Spinal cord (tissue), 10 donors: ENCODE measurements around the gene NOC2L. TPM values are rescaled to one million over a fixed set of nuclear protein-coding genes. Genes with fewer than 3 reads are reported as not detected.

Experiments used
- DNase-seq, 6 donors: peaks; one replicate each; pipeline versions ENCODE4 v3.0.0 to v3.0.0-alpha.2; 2013 to 2015; ENCODE audit warnings: low spot score in 6 of 6, low read depth in 4 of 6
- H3K27ac ChIP-seq: one replicate; pipeline ENCODE4 v1.5.1; 2013; ENCODE audit warnings: low read depth, low read length, control low read depth
- H3K27me3 ChIP-seq: one replicate; pipeline ENCODE4 v1.6.1; 2013; ENCODE audit warnings: low read length; ENCODE audit not compliant: control insufficient read depth, insufficient read depth
- H3K36me3 ChIP-seq: one replicate; pipeline ENCODE4 v1.6.1; 2013; ENCODE audit warnings: low read length; ENCODE audit not compliant: control insufficient read depth, insufficient read depth
- H3K4me1 ChIP-seq: one replicate; pipeline ENCODE4 v1.6.1; 2013; ENCODE audit warnings: low read length; ENCODE audit not compliant: control insufficient read depth, insufficient read depth
- H3K4me3 ChIP-seq: one replicate; pipeline ENCODE4 v1.5.1; 2013; ENCODE audit warnings: low read depth, low read length, control low read depth
- H3K9me3 ChIP-seq: one replicate; pipeline ENCODE4 v1.6.1; 2013; ENCODE audit warnings: low read length; ENCODE audit not compliant: control insufficient read depth, insufficient read depth
- whole genome bisulfite sequencing: methylation state at CpG from one replicate; pipeline ENCODE4 v1.1.5; 2013; ENCODE audit warnings: missing lambda C conversion rate; ENCODE audit not compliant: insufficient coverage; 5-methylcytosine and 5-hydroxymethylcytosine counted together
- polyA plus RNA-seq, 2 donors: library from polyadenylated mRNA; unstranded; fragments of 120-200 nt; gene quantifications; one replicate each; pipeline ENCODE4 v1.2.1, GENCODE V29; 2013; ENCODE audit not compliant: insufficient read length in 2 of 2
- total RNA-seq, 2 donors: library from RNA; depleted of rRNA in 1 of 2; stranded (reverse); fragments of 120-200 nt in 1 of 2; fragments of >200 nt in 1 of 2; gene quantifications; one replicate each; pipeline versions ENCODE4 v1.2.3 to v1.2.4, GENCODE V29; 2013 to 2014
- donor health status: healthy.

Gene NOC2L
- total and polyA plus RNA-seq, 4 donors, result 33.1 to 68.5 (median 55.9) TPM

DNA sequence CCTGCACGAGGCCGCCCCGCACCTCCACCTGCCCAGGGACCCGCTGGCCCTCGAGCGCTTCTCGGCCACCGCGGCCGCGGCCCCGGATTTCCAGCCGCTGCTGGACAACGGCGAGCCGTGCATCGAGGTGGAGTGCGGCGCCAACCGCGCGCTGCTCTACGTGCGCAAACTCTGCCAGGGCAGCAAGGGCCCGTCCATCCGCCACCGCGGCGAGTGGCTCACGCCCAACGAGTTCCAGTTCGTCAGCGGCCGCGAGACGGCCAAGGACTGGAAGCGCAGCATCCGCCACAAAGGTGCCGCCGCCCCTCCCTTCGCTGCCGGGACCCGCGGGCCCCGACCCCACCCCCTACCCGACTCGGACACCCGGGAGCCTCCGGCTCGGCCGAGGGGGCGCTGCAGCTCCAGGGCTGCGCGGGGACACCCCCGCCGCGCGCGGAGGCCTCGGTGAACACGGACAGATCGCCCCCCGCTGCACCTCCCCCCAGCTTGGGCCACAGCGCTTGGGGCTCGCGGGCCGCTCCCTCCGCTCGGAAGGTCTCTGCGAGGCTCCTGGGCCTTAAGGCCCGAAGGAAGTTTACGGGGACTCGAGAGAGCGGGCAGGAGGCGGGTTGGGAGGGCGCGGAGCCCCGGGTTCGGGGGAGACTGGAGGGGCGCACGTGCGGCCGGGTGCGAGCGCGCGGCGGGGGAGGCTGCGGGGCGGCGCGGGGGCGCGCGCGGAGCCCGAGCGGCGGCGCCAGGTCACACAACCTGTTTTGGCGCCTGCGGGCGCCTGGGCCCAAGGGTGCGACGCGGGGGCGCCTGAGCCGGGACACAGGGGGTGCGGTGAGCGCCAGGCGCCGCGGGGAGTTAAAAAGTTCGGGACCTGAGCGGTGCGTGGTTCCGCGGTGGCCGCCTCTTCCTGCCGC is 34.1 kb downstream of the NOC2L start:
- Histone ChIP-seq H3K27me3 (peaks cover 69% of the 10 kb centered on the region), H3K9me3 (no peaks in the 10 kb centered on the region), H3K36me3 (peaks cover 36% of the 10 kb centered on the region), H3K4me3 (peak overlapping the region; percentile 31), H3K27ac (no peak overlapping the region), H3K4me1 (peaks cover 75% of the 10 kb centered on the region)
- under 1% methylated on average over 120 of the region's 120 CpGs for WGBS
- DNase-seq, result peak in 2 of 6 donors; percentile 56 to 60

- under 1% methylated on average over 98 of the region's 98 CpGs for WGBS
- Histone ChIP-seq H3K27me3 (peaks cover 63% of the 10 kb centered on the region), H3K4me1 (peaks cover 82% of the 10 kb centered on the region), H3K36me3 (peaks cover 28% of the 10 kb centered on the region), H3K9me3 (no peaks in the 10 kb centered on the region), H3K27ac (no peak overlapping the region), H3K4me3 (no peak overlapping the region)
- no peak for DNase-seq
Observed at GRCh38 chr1:923991-924655, 34.9 kb downstream of the NOC2L start.

DNA sequence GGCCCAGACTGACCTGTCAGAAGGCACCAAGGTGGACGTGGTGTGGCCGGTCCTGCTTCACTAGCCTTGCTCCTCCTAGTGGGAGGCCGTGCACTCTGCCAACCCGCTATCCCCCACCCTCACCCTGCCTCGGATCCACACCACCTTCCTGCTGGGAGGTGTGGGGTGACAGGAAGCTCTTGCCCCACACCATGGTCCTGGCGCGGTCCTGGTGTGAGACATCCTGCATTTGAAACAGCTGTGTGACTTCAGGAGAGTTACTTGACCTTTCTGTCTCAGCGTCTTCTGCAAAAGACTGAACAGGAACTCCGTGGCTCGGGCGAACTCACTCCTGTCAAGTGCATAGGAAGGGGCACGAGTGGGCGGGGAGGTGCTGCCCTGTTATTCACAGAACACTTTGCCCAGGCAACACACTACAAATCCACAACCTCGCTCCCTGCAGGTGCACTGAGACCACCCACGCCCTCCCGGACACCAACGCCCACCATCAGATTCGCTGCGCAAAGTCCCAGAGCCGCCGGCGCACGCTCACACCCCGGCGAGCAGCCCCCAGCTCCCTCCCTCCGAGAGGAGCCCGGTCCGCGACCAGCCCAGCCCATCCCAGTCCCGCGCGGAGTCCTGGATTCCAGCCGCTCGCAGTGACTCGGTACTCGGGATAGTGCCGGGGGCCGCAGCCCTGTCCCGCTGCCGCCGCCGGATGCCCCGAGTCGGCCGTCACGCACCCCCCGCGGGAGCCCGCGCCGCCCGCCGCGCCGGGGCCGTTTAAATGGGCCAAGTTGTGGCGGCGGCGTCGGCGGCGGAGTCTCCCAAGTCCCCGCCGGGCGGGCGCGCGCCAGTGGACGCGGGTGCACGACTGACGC is 35.7 kb downstream of the NOC2L start, which contains the start of gene SAMD11:
Gene SAMD11, plus strand, starts transcription at position 793 of the 860 bp plus-strand sequence. CDS start 509 bp downstream, outside the sequence.
- Histone ChIP-seq H3K9me3 (no peaks in the 10 kb centered on the region), H3K4me3 (peak within 1 kb of the TSS; percentile 30), H3K27ac (no peak within 1 kb of the TSS), H3K36me3 (peaks cover 20% of the 10 kb centered on the region), H3K27me3 (peaks cover 55% of the 10 kb centered on the region), H3K4me1 (peaks cover 82% of the 10 kb centered on the region)
- peak in 5 of 6 donors; percentile 75 to 97 (median 85) for DNase-seq
- WGBS, result 4% methylated on average over 69 of the region's 72 CpGs

DNA sequence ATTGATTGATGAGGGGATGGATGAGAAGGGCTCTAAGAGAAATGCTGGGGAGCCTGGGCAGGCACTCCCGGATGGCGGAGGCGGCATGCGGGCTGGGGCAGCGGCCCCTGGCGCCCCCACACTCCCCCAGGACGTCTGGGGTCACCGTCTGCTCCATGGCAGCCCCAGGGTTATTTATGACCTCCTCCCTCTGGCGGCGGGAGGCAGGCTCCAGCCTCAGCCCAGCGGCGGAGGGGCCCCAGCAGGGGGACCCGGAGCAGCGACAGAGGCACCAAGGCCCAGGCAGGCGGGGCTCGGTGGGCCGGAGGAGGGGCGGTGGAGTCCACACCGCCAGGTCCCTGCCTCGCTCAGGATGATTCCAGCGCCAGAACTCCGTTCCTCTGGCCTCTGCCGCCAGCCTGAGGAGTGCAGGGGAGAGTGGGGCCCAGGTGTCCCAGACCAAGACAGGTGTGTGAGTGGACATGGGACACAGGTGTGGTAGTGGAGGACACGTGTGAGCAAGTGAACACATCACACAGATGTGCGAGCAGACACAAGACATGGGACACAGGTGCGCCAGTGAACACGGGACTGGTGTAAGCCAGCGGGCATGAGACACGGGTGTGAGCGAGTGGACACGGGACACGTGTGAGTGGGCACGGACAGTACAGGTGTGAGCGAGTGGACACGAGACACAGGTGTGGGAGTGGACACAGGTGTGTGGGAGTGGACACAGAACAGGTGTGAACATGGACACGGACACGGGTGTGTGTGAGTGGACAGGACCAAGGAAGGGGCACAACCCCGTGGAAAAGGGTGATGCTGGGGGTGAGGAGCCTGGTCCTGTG is 37.8 kb downstream of the NOC2L start:
- peaks cover 82% of the 10 kb centered on the region for H3K4me1 ChIP-seq
- no peaks in the 10 kb centered on the region for H3K9me3 ChIP-seq
- DNase-seq, result peak in 5 of 6 donors; percentile 69 to 94 (median 76)
- H3K27ac ChIP-seq, result no peak overlapping the region
- H3K4me3 ChIP-seq, result peak overlapping the region; percentile 18
- 31% methylated on average over 38 of the region's 38 CpGs for WGBS
- peaks cover 6% of the 10 kb centered on the region for H3K36me3 ChIP-seq
- H3K27me3 ChIP-seq, result peaks cover 49% of the 10 kb centered on the region

GRCh38 chr1:920521-920920 is 38.5 kb downstream of the NOC2L start:
- no peak overlapping the region for H3K27ac ChIP-seq
- 19% methylated on average over 10 of the region's 13 CpGs for WGBS
- peaks cover 4% of the 10 kb centered on the region for H3K36me3 ChIP-seq
- DNase-seq, result peak in 1 of 6 donors; percentile 55
- H3K9me3 ChIP-seq, result no peaks in the 10 kb centered on the region
- H3K4me1 ChIP-seq, result peaks cover 82% of the 10 kb centered on the region
- H3K4me3 ChIP-seq, result no peak overlapping the region
- H3K27me3 ChIP-seq, result peaks cover 42% of the 10 kb centered on the region

GRCh38 chr1:920010-920409 is 39.0 kb downstream of the NOC2L start:
- Histone ChIP-seq H3K27me3 (peaks cover 38% of the 10 kb centered on the region), H3K4me1 (peaks cover 82% of the 10 kb centered on the region), H3K27ac (no peak overlapping the region), H3K4me3 (no peak overlapping the region), H3K9me3 (no peaks in the 10 kb centered on the region), H3K36me3 (peaks cover 4% of the 10 kb centered on the region)
- DNase-seq, result no peak
- 58% methylated on average over 23 of the region's 23 CpGs for WGBS

DNA sequence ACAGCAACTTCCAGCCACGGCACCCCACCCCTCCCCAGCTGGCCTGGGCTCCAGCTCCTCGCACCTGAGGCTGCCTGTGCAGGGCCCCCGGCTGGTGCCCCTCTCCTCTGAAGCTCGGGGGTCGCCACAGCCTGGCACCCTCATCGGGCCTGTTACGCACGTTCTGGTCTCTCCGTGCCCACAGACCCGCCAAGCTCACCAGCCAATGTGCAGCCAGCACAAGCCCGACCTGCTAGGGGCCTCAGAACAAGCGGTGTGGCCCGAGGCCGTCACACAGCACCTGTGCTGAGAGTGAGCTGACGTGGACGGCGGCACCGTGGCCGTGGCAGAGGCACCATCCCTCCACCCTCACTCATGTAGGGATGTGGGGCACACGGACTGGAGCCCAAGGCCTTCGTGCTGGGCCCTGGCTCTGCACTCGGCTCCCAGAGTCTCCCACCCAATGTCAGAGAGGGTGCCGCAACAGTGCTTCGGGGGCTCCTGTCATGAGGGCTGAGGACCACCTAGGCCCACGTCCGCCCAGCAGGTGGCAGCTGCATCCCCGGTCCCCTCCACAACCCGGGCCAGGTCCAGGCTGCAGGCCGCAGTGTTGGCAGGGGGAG is 39.7 kb downstream of the NOC2L start:
- Histone ChIP-seq H3K4me1 (peaks cover 78% of the 10 kb centered on the region), H3K36me3 (peaks cover 4% of the 10 kb centered on the region), H3K4me3 (no peak overlapping the region), H3K27me3 (peaks cover 34% of the 10 kb centered on the region), H3K27ac (no peak overlapping the region), H3K9me3 (no peaks in the 10 kb centered on the region)
- DNase-seq, result no peak
- WGBS, result 77% methylated on average over 26 of the region's 29 CpGs

DNA sequence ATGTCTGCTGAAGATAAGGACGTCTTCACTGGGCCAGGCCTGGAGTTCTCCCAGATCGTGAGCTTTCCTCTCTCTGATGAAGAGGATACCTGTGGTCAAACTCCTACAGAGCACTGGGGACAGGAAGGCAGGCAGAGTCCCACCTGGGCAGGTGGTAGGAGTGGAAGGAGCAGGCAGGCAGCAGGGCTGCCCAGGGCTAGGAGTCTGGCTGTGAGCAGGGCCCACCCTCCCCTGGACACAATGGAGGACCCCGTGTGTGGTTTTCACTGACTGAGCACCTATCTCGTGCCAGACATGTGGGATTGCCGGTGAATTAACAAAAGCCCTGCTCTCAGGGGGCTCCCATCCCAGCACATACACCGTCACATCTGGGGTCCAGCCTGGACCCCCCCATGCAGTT is 40.2 kb downstream of the NOC2L start:
- H3K4me3 ChIP-seq, result no peak overlapping the region
- peaks cover 78% of the 10 kb centered on the region for H3K4me1 ChIP-seq
- H3K27me3 ChIP-seq, result peaks cover 39% of the 10 kb centered on the region
- 62% methylated on average over 6 of the region's 6 CpGs for WGBS
- H3K9me3 ChIP-seq, result no peaks in the 10 kb centered on the region
- H3K36me3 ChIP-seq, result peaks cover 4% of the 10 kb centered on the region
- no peak overlapping the region for H3K27ac ChIP-seq
- DNase-seq, result no peak
